Measurements from ENCODE around the gene ASAP3.

The ASAP3 gene

DNA sequence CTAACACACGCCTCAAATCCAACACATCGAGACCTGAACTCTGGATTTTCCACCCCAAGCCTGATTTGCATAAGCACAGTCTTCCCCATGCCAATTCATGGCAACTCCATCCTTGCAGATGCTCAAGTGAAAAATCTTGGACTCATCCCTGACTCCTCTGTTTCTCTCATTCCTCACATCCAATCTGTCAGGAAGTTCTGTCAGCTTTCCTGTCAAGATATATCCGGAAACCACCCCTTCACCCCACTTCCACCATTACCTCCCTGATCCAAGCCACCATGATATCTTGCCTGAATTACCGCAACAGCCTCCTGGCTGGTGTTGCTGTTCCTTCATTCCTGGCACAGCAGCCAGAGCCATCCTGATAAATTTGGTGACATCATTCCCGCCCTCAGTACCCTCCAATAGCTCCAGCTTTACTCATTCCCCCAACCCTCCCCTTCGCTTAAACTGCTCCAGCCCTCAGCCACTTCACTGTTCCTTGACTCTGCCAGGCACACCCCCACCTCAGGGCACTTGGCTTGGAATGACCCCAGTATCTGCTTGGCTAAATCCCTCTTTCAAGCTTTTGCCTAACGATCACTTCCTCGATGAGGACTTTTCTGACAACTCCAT, 76.9 kb downstream of the ASAP3 start:
- no peaks in the 10 kb centered on the region for H3K27me3 ChIP-seq (ENCODE audit: low read depth, low read length)
- H3K36me3 ChIP-seq (replicated peaks; ENCODE audit: low read depth, low read length) = no peaks in the 10 kb centered on the region
- no peak for TF ChIP-seq EZH2phosphoT487 (IDR thresholded peaks at IDR 0.05; ENCODE audit: low read depth)
- TF ChIP-seq CTCF (IDR thresholded peaks at IDR 0.05; ENCODE audit: low read depth, low read length) = no peak

DNA sequence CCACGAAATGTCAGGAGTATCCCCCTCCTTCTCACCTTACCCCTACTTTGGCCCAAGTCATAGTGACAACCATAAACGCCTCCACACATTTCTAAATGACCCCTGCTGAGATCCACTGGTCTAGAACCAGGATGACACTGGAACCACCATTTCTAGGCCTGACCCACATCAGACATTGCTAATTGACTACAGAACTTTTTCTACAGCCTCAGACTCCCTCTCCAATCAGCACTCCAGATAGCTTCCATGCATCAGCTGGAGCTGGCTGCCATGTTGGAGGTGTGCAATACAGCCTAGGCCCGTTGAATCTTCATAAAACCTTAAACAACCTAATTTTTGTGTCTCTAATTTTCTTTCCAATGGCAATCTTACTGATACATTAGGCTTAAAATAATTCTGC, 78.0 kb downstream of the ASAP3 start:
- Histone ChIP-seq H4K20me1 (ENCODE audit: insufficient read depth, low read length) (no peaks in the 10 kb centered on the region), H3K36me3 (replicated peaks; ENCODE audit: low read depth, low read length) (no peaks in the 10 kb centered on the region), H3K4me2 (ENCODE audit: low read length) (no peak overlapping the region), H3K27me3 (ENCODE audit: low read depth, low read length) (no peaks in the 10 kb centered on the region), H3K27ac (ENCODE audit: low read length) (no peak overlapping the region), H3K9ac (ENCODE audit: low read length) (no peak overlapping the region), H2AFZ (ENCODE audit: low read depth, low read length) (no peak overlapping the region), H3K4me3 (ENCODE audit: low read length) (no peak overlapping the region), H3K4me1 (ENCODE audit: low read length) (peaks cover 3% of the 10 kb centered on the region; the same call in 1 of the 2 replicates), H3K9me3 (ENCODE audit: insufficient read depth, low read length) (no peaks in the 10 kb centered on the region), H3K79me2 (ENCODE audit: low read length) (no peaks in the 10 kb centered on the region)
- TF ChIP-seq EZH2phosphoT487 (IDR thresholded peaks at IDR 0.05; ENCODE audit: low read depth) (no peak), CTCF (IDR thresholded peaks at IDR 0.05; ENCODE audit: low read depth, low read length) (no peak)

More for the DNA sequence above, 76.9 kb downstream of the ASAP3 start:
- H3K27ac ChIP-seq (ENCODE audit: low read length) = no peak overlapping the region
- H3K9ac ChIP-seq (ENCODE audit: low read length) = no peak overlapping the region
- H3K79me2 ChIP-seq (ENCODE audit: low read length) = no peaks in the 10 kb centered on the region
- no peak overlapping the region for H3K4me2 ChIP-seq (ENCODE audit: low read length)
- peaks cover 3% of the 10 kb centered on the region; the same call in 1 of the 2 replicates for H3K4me1 ChIP-seq (ENCODE audit: low read length)
- H4K20me1 ChIP-seq (ENCODE audit: insufficient read depth, low read length) = no peaks in the 10 kb centered on the region
- no peak overlapping the region for H3K4me3 ChIP-seq (ENCODE audit: low read length)
- no peaks in the 10 kb centered on the region for H3K9me3 ChIP-seq (ENCODE audit: insufficient read depth, low read length)
- H2AFZ ChIP-seq (ENCODE audit: low read depth, low read length) = no peak overlapping the region

DNA sequence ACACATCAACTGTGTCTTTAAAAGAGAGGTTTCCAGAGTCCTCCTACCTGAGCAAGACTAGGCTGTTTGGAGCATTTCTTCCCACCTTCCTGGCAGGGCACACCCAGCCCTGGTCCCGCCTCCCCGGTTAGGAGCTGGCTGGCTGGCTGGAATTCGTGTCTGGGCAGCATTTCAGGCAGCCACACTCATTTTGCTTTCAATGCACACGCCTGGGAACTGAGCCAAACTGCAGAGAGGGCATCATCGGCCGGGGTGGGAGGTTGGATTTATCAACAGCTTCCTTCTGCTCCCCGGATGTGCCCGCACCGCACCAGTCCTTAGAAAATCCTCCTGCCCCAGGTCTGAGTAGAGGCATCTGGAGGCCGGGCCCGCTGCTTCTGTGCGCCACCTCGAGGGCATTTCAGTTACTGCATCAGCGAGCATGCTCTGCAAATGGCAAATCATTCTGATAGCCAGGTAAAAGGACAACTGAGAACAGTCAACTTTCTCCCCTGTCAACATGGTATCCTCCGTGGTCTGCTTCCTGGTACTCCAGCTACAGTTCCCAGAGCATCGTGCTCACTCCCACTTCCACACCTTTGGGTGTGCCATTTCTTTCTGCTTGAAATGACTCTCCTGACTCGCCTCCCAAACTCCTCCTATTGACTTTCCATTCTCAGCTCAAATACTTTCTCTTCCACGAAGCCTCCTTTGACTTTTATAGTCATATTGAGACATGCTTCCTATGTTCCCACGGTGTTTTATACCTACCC, 80.1 kb downstream of the ASAP3 start:
- Histone ChIP-seq H3K27ac (ENCODE audit: low read length) (no peak overlapping the region), H3K4me2 (ENCODE audit: low read length) (peak overlapping the region; percentile 54), H3K36me3 (replicated peaks; ENCODE audit: low read depth, low read length) (no peaks in the 10 kb centered on the region), H3K9me3 (ENCODE audit: insufficient read depth, low read length) (no peaks in the 10 kb centered on the region), H4K20me1 (ENCODE audit: insufficient read depth, low read length) (no peaks in the 10 kb centered on the region), H3K27me3 (ENCODE audit: low read depth, low read length) (no peaks in the 10 kb centered on the region), H3K9ac (ENCODE audit: low read length) (no peak overlapping the region), H3K4me1 (ENCODE audit: low read length) (peaks cover 3% of the 10 kb centered on the region; the same call in 1 of the 2 replicates), H3K79me2 (ENCODE audit: low read length) (no peaks in the 10 kb centered on the region), H3K4me3 (ENCODE audit: low read length) (peak overlapping the region; percentile 44), H2AFZ (ENCODE audit: low read depth, low read length) (peak overlapping the region; percentile 46; the same call in 1 of the 2 replicates)
- TF ChIP-seq EZH2phosphoT487 (IDR thresholded peaks at IDR 0.05; ENCODE audit: low read depth) (no peak), CTCF (IDR thresholded peaks at IDR 0.05; ENCODE audit: low read depth, low read length) (peak; percentile 77)

DNA sequence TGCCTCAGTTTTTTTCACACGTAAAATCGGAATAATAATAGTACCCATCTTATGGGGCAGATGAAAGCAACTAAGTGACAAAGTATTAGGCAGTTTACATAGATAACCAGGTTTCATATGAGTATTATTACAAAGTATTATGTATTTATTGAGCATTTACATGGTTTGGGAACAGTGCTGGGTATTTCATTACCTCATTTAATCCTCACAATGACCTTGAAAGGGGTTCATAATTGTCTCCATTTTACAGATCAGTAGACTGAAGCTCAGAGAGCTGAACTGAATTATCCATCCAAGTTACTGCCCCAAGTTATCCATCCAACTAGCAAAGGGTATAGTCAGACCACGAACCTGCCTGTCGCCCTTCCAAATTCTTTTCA, 80.6 kb downstream of the ASAP3 start:
- Histone ChIP-seq H3K9ac (ENCODE audit: low read length) (no peak overlapping the region), H3K4me2 (ENCODE audit: low read length) (peak overlapping the region; percentile 54), H3K4me3 (ENCODE audit: low read length) (peak overlapping the region; percentile 44), H3K79me2 (ENCODE audit: low read length) (no peaks in the 10 kb centered on the region), H3K27me3 (ENCODE audit: low read depth, low read length) (no peaks in the 10 kb centered on the region), H4K20me1 (ENCODE audit: insufficient read depth, low read length) (no peaks in the 10 kb centered on the region), H2AFZ (ENCODE audit: low read depth, low read length) (no peak overlapping the region), H3K4me1 (ENCODE audit: low read length) (peaks cover 3% of the 10 kb centered on the region; the same call in 1 of the 2 replicates), H3K36me3 (replicated peaks; ENCODE audit: low read depth, low read length) (no peaks in the 10 kb centered on the region), H3K27ac (ENCODE audit: low read length) (no peak overlapping the region), H3K9me3 (ENCODE audit: insufficient read depth, low read length) (no peaks in the 10 kb centered on the region)
- TF ChIP-seq CTCF (IDR thresholded peaks at IDR 0.05; ENCODE audit: low read depth, low read length) (no peak), EZH2phosphoT487 (IDR thresholded peaks at IDR 0.05; ENCODE audit: low read depth) (no peak)
